ENCODE data around the gene ZNF532.

Gene ZNF532

DNA sequence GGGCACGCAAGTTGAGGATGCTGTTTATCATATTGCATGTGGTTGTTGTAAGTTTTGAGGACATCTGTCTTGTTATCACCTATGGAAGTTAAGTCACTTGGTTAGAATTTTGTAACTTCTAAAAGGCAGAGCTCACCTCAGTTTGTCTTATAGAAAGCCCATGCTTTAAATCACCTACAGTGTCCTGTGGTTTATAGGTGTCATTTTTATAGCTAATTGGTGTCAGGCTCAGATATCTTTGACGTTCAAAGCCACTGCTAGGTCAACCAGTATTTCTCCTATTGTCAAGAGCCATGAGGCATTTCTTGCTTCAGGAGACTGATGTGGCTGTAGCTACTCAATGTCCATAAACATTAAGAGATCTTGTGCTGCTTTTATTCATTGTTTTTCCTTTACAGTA is 16.8 kb downstream of the ZNF532 start:
- no peak for DNase-seq (ENCODE audit: low read depth)
- H3K4me3 ChIP-seq (ENCODE audit: low read depth, low read length), result no peak overlapping the region
- no peak for TF ChIP-seq CTCF (IDR thresholded peaks at IDR 0.05; ENCODE audit: insufficient read depth, low read depth, low read length, missing control alignments)

- TF ChIP-seq CTCF (IDR thresholded peaks at IDR 0.05; ENCODE audit: insufficient read depth, low read depth, low read length, missing control alignments), result no peak
- no peak for DNase-seq (ENCODE audit: low read depth)
- no peak overlapping the region for H3K4me3 ChIP-seq (ENCODE audit: low read depth, low read length)
Observed at GRCh38 chr18:58882044-58882443, 17.4 kb downstream of the ZNF532 start.

GRCh38 chr18:58882686-58883085 is 18.0 kb downstream of the ZNF532 start:
- no peak overlapping the region for H3K4me3 ChIP-seq (ENCODE audit: low read depth, low read length)
- no peak for TF ChIP-seq CTCF (IDR thresholded peaks at IDR 0.05; ENCODE audit: insufficient read depth, low read depth, low read length, missing control alignments)
- no peak for DNase-seq (ENCODE audit: low read depth)

- TF ChIP-seq CTCF (IDR thresholded peaks at IDR 0.05; ENCODE audit: insufficient read depth, low read depth, low read length, missing control alignments), result no peak
- DNase-seq (ENCODE audit: low read depth), result no peak
Observed at GRCh38 chr18:58884680-58885079, 20.0 kb downstream of the ZNF532 start.

DNA sequence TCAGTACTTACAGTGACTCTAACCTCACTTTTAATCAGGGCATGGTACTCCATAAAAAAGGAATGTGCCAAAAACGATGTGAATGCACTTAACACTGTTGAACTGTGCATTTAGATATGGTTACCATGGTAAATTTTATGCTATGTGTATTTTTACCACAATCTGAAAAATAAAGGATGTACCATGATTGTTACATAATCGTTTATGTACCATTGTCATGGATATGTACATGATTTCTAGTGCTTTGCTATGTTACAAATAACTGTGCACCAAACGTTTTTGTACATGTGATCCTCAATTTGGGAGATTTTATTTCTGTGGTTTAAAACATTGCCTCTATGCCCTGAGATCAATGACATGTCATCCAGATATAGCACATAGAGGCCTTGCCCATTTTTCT is 21.8 kb downstream of the ZNF532 start:
- TF ChIP-seq CTCF (IDR thresholded peaks at IDR 0.05; ENCODE audit: insufficient read depth, low read depth, low read length, missing control alignments), result no peak
- no peak overlapping the region for H3K4me3 ChIP-seq (ENCODE audit: low read depth, low read length)
- DNase-seq (ENCODE audit: low read depth), result no peak

More at GRCh38 chr18:58884680-58885079, 20.0 kb downstream of the ZNF532 start:
- no peak overlapping the region for H3K4me3 ChIP-seq (ENCODE audit: low read depth, low read length)

DNA sequence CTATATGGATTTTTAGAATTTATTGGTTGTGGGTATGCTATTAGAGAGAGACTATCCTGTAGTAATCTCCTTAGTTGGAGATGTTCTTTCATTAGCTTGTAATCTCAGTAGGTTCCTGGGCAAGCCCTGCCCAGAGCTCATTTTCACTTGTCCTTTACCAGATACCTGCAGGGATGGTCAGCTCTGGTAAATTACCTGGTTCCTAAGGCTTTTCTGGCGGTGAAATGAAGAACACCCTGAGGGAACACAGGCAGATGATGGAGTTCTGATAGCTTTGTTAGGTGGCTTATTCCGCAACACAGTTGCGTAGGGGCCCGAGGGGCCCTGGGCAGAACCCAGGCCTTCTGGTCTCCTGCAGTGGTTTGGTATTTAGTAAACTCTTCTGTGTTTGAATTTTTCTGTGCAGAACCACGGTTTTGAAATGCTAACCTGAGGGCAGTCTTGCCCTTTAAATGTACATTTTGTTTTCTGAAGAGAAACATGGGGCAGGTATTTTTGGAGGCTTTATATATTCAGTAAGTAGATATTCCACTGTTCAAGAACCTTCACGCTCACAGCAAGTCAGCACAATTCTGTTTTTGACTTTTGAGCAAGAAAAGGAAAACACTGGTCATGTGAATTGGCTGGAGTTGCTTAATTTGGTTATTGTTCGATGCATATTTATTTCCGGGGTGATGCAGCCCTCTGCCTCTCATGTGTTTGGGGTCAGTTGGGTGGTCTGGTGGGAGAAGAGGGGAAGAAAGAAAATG is 22.4 kb downstream of the ZNF532 start:
- TF ChIP-seq CTCF (IDR thresholded peaks at IDR 0.05; ENCODE audit: insufficient read depth, low read depth, low read length, missing control alignments), result no peak
- H3K4me3 ChIP-seq (ENCODE audit: low read depth, low read length), result no peak overlapping the region
- DNase-seq (ENCODE audit: low read depth), result no peak

DNA sequence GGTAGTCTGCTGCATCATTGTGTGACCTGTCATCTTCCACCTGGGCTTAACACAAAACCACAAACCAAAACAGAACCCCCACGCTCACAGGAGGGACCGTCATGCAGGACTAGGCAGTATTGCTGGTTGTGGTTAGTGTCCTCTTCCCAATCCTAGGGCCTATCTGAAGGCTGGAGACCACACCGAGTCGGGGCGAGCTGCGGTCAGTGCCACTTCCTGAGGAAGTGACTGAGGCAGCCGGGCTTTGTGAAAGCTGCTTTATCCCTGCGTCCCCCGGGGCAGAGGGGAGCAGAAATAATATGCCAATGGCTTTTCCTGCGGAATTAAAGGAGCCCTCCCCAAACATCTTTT is 22.9 kb downstream of the ZNF532 start:
- TF ChIP-seq CTCF (IDR thresholded peaks at IDR 0.05; ENCODE audit: insufficient read depth, low read depth, low read length, missing control alignments), result no peak
- DNase-seq (ENCODE audit: low read depth), result peak; percentile 32
- H3K4me3 ChIP-seq (ENCODE audit: low read depth, low read length), result no peak overlapping the region

Data from GM12865 (cell line).